MM.1S (cell line): Measurements from ENCODE around the gene LCLAT1.

ENCODE experiments used
- EZH2 ChIP-seq: fragments of 300-600 bp; sonication (generic); optimal IDR thresholded peaks from 2 replicates; pipeline ENCODE3; 2017; ENCODE audit warnings: low read depth, mild to moderate bottlenecking, antibody characterized with exemption, low read length, mixed read lengths
- EZH2phosphoT487 ChIP-seq: fragments of 300-600 bp; sonication (generic); IDR thresholded peaks from 2 replicates; pipeline ENCODE4 v1.6.1; 2018; ENCODE audit warnings: antibody characterized with exemption, low read length
- TF ChIP-seq, protein P1 (sequence below): fragments of 300-600 bp; sonication (generic); IDR thresholded peaks from 2 replicates; pipeline ENCODE4 v1.5.1; 2016; ENCODE audit warnings: antibody characterized with exemption, low read length, mixed read lengths

DNA sequence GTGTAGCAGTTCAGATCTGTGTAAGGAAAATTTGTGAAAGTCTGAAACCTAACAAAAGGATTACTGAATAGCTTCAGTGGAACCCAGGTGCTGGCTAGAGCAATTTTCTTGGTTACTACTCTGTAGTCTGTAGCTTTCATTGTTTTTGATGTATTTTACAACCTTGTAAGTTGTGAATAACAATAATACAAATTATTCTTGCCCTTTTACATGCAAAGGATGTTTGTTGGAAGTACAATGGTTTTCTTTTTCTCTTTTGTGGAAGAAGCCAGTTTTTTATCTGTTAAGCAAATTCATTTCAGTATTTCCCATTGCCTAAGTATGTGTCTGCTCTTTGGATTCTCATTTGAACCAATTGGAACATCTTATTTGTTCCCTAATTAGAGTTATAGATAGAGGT lies 10.2 kb downstream of the LCLAT1 start:
- TF ChIP-seq, protein P1, sequence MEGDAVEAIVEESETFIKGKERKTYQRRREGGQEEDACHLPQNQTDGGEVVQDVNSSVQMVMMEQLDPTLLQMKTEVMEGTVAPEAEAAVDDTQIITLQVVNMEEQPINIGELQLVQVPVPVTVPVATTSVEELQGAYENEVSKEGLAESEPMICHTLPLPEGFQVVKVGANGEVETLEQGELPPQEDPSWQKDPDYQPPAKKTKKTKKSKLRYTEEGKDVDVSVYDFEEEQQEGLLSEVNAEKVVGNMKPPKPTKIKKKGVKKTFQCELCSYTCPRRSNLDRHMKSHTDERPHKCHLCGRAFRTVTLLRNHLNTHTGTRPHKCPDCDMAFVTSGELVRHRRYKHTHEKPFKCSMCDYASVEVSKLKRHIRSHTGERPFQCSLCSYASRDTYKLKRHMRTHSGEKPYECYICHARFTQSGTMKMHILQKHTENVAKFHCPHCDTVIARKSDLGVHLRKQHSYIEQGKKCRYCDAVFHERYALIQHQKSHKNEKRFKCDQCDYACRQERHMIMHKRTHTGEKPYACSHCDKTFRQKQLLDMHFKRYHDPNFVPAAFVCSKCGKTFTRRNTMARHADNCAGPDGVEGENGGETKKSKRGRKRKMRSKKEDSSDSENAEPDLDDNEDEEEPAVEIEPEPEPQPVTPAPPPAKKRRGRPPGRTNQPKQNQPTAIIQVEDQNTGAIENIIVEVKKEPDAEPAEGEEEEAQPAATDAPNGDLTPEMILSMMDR = no peak
- no peak for TF ChIP-seq EZH2
- TF ChIP-seq EZH2phosphoT487 = no peak
